ENCODE measurements around the gene NFIA.

DNA sequence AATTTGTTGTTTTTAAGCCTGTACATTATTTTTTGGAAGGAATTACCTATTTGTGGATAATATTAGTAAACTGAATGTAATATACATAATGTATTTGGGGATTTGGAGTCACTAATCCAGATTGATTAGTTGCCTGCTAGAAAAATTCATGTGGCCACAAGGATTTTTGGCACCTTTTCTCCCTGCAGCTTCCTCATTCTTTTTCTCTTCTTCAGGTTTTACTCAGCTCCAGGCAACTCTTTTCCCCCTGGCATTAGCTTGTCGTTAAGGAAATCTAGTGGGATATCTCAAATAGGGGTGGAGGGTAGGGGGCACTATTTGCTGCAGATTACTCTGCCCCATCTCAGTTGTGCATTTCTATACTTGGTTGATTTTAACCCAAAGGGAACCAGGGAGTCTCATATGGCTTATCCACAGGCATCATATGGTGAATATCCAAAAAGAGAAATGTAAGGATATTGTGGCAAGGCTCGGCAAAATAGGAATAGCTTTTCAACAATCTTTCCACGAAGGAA, 203.1 kb downstream of the NFIA start:
- TF ChIP-seq CTCF (IDR thresholded peaks at IDR 0.05), result no peak
- no peak for TF ChIP-seq POLR2A (IDR thresholded peaks at IDR 0.05)
